GM21619 (cell line): ENCODE data around the gene AAGAB.
"Not testable (repeated sequence)": the region's sequence is repeated elsewhere in the genome, so short reads cannot be mapped to it uniquely, and the experiment has no call there.

Experiments used
- ATAC-seq: cut with Tn5 transposase; IDR thresholded peaks from one replicate; pipeline ENCODE4 v1.9.1; 2021; ENCODE audit not compliant: unreplicated experiment

The AAGAB gene

GRCh38 chr15:67253549-67254237, 768 bp downstream of the AAGAB start:
- ATAC-seq, result no peak

GRCh38 chr15:67253101-67253500, 1.4 kb downstream of the AAGAB start:
- no peak for ATAC-seq

GRCh38 chr15:67251318-67251717, 3.1 kb downstream of the AAGAB start:
- ATAC-seq, result no peak

- no peak for ATAC-seq
Measured at GRCh38 chr15:67249830-67250229, 4.6 kb downstream of the AAGAB start.

GRCh38 chr15:67248011-67248505, 6.4 kb downstream of the AAGAB start:
- no peak for ATAC-seq

GRCh38 chr15:67246606-67247005, 7.9 kb downstream of the AAGAB start:
- ATAC-seq, result not testable (repeated sequence)

GRCh38 chr15:67244971-67245478, 9.4 kb downstream of the AAGAB start:
- ATAC-seq, result no peak

GRCh38 chr15:67242708-67243111, 11.8 kb downstream of the AAGAB start:
- no peak for ATAC-seq

- ATAC-seq, result peak; percentile 89
Measured at GRCh38 chr15:67241132-67241855, 13.2 kb downstream of the AAGAB start.

GRCh38 chr15:67240235-67241131, 14.0 kb downstream of the AAGAB start:
- no peak for ATAC-seq

- no peak for ATAC-seq
Measured at GRCh38 chr15:67232591-67232990, 21.9 kb downstream of the AAGAB start.

- ATAC-seq, result no peak
Measured at GRCh38 chr15:67230504-67230903, 24.0 kb downstream of the AAGAB start.

GRCh38 chr15:67228286-67228685, 26.2 kb downstream of the AAGAB start:
- ATAC-seq, result no peak

- no peak for ATAC-seq
Measured at GRCh38 chr15:67227846-67228245, 26.6 kb downstream of the AAGAB start.

GRCh38 chr15:67227431-67227830, 27.0 kb downstream of the AAGAB start:
- ATAC-seq, result no peak

GRCh38 chr15:67225336-67225735, 29.1 kb downstream of the AAGAB start:
- no peak for ATAC-seq

- ATAC-seq, result no peak
Measured at GRCh38 chr15:67224889-67225288, 29.6 kb downstream of the AAGAB start.

GRCh38 chr15:67219288-67219687, 35.2 kb downstream of the AAGAB start:
- ATAC-seq, result no peak

GRCh38 chr15:67218428-67218827, 36.0 kb downstream of the AAGAB start:
- ATAC-seq, result no peak

GRCh38 chr15:67216859-67217258, 37.6 kb downstream of the AAGAB start:
- ATAC-seq, result no peak

- ATAC-seq, result no peak
Measured at GRCh38 chr15:67215102-67215501, 39.4 kb downstream of the AAGAB start.
